IPS DF 6.9 (cell line): ENCODE data around the gene ZHX3.

Source experiments
- DNase-seq: peaks from one replicate; pipeline ENCODE4 v3.0.0-alpha.2; 2013; ENCODE audit warnings: low read depth, low spot score
- H3K27ac ChIP-seq: one replicate; pipeline ENCODE4 v1.5.1; 2013; ENCODE audit warnings: low read length, control low read depth
- H3K27me3 ChIP-seq: 2 replicates; pipeline ENCODE4 v1.6.1; 2013; ENCODE audit warnings: mild to moderate bottlenecking, low read length; ENCODE audit not compliant: control insufficient read depth, insufficient read depth
- H3K36me3 ChIP-seq: 2 replicates; pipeline ENCODE4 v1.6.1; 2013; ENCODE audit warnings: low read length; ENCODE audit not compliant: control insufficient read depth, insufficient read depth
- H3K4me1 ChIP-seq: 2 replicates; pipeline ENCODE4 v1.6.1; 2013; ENCODE audit warnings: low read length; ENCODE audit not compliant: control insufficient read depth, insufficient read depth
- H3K4me3 ChIP-seq: 2 replicates; pipeline ENCODE4 v1.5.1; 2013; ENCODE audit warnings: mild to moderate bottlenecking, low read length
- H3K9me3 ChIP-seq: 2 replicates; pipeline ENCODE4 v1.6.1; 2013; ENCODE audit warnings: low read length, inconsistent platforms; ENCODE audit not compliant: control insufficient read depth, insufficient read depth
- WGBS: extraction: QIAGEN DNeasy Blood & Tissue Kit; methylation state at CpG from one replicate; pipeline ENCODE4 v1.1.7; 2013; ENCODE audit warnings: mixed read lengths, missing lambda C conversion rate; ENCODE audit not compliant: insufficient read length, insufficient coverage; 5-methylcytosine and 5-hydroxymethylcytosine counted together

ZHX3 gene

GRCh38 chr20:41274152-41274551 is 43.4 kb downstream of the ZHX3 start:
- Histone ChIP-seq H3K36me3 (no peaks in the 10 kb centered on the region), H3K9me3 (no peaks in the 10 kb centered on the region), H3K27ac (no peak overlapping the region), H3K4me3 (no peak overlapping the region), H3K4me1 (no peaks in the 10 kb centered on the region), H3K27me3 (no peaks in the 10 kb centered on the region)
- no peak for DNase-seq
- WGBS: no CpG with 5 or more reads among the region's 5 CpGs

GRCh38 chr20:41273445-41273844 is 44.1 kb downstream of the ZHX3 start:
- H3K27me3 ChIP-seq: no peaks in the 10 kb centered on the region
- no peak overlapping the region for H3K27ac ChIP-seq
- H3K4me1 ChIP-seq: no peaks in the 10 kb centered on the region
- H3K36me3 ChIP-seq: no peaks in the 10 kb centered on the region
- DNase-seq: no peak
- H3K4me3 ChIP-seq: no peak overlapping the region
- H3K9me3 ChIP-seq: no peaks in the 10 kb centered on the region

GRCh38 chr20:41272339-41272738 is 45.2 kb downstream of the ZHX3 start:
- WGBS: no CpG with 5 or more reads among the region's 1 CpG
- H3K27ac ChIP-seq: no peak overlapping the region
- no peak for DNase-seq
- H3K27me3 ChIP-seq: no peaks in the 10 kb centered on the region
- no peaks in the 10 kb centered on the region for H3K4me1 ChIP-seq
- no peak overlapping the region for H3K4me3 ChIP-seq
- no peaks in the 10 kb centered on the region for H3K9me3 ChIP-seq
- H3K36me3 ChIP-seq: no peaks in the 10 kb centered on the region

- Histone ChIP-seq H3K4me1 (no peaks in the 10 kb centered on the region), H3K27me3 (no peaks in the 10 kb centered on the region), H3K4me3 (no peak overlapping the region), H3K36me3 (no peaks in the 10 kb centered on the region), H3K27ac (no peak overlapping the region), H3K9me3 (no peaks in the 10 kb centered on the region)
- no CpG with 5 or more reads among the region's 4 CpGs for WGBS
- no peak for DNase-seq
Observed at GRCh38 chr20:41268917-41269652, 48.4 kb downstream of the ZHX3 start.

- no peaks in the 10 kb centered on the region for H3K27me3 ChIP-seq
- DNase-seq: no peak
- no CpG with 5 or more reads among the region's 1 CpG for WGBS
- no peak overlapping the region for H3K27ac ChIP-seq
- no peaks in the 10 kb centered on the region for H3K9me3 ChIP-seq
- no peaks in the 10 kb centered on the region for H3K4me1 ChIP-seq
- no peaks in the 10 kb centered on the region for H3K36me3 ChIP-seq
- no peak overlapping the region for H3K4me3 ChIP-seq
Observed at GRCh38 chr20:41268402-41268801, 49.1 kb downstream of the ZHX3 start.

- Histone ChIP-seq H3K4me1 (no peaks in the 10 kb centered on the region), H3K27ac (no peak overlapping the region), H3K9me3 (no peaks in the 10 kb centered on the region), H3K4me3 (no peak overlapping the region), H3K36me3 (no peaks in the 10 kb centered on the region), H3K27me3 (no peaks in the 10 kb centered on the region)
- no CpG with 5 or more reads among the region's 2 CpGs for WGBS
- no peak for DNase-seq
Observed at GRCh38 chr20:41265938-41266337, 51.6 kb downstream of the ZHX3 start.

- H3K36me3 ChIP-seq: no peaks in the 10 kb centered on the region
- WGBS: no CpG with 5 or more reads among the region's 2 CpGs
- no peaks in the 10 kb centered on the region for H3K27me3 ChIP-seq
Observed at GRCh38 chr20:41264819-41265218, 52.7 kb downstream of the ZHX3 start.

GRCh38 chr20:41261790-41262717 is 55.5 kb downstream of the ZHX3 start:
- no CpG with 5 or more reads among the region's 2 CpGs for WGBS
- no peak for DNase-seq
- H3K27ac ChIP-seq: no peak overlapping the region

More at GRCh38 chr20:41264819-41265218, 52.7 kb downstream of the ZHX3 start:
- no peaks in the 10 kb centered on the region for H3K9me3 ChIP-seq
- H3K4me1 ChIP-seq: no peaks in the 10 kb centered on the region
- no peak for DNase-seq
- H3K4me3 ChIP-seq: no peak overlapping the region
- no peak overlapping the region for H3K27ac ChIP-seq

GRCh38 chr20:41261260-41261659 is 56.3 kb downstream of the ZHX3 start:
- no peak for DNase-seq
- H3K36me3 ChIP-seq: no peaks in the 10 kb centered on the region
- no peak overlapping the region for H3K4me3 ChIP-seq
- H3K27ac ChIP-seq: no peak overlapping the region
- no peaks in the 10 kb centered on the region for H3K9me3 ChIP-seq
- H3K4me1 ChIP-seq: no peaks in the 10 kb centered on the region
- no peaks in the 10 kb centered on the region for H3K27me3 ChIP-seq

More at GRCh38 chr20:41261790-41262717, 55.5 kb downstream of the ZHX3 start:
- Histone ChIP-seq H3K4me3 (no peak overlapping the region), H3K9me3 (no peaks in the 10 kb centered on the region), H3K4me1 (no peaks in the 10 kb centered on the region), H3K36me3 (no peaks in the 10 kb centered on the region), H3K27me3 (no peaks in the 10 kb centered on the region)

- H3K36me3 ChIP-seq: no peaks in the 10 kb centered on the region
- H3K9me3 ChIP-seq: no peaks in the 10 kb centered on the region
- no peaks in the 10 kb centered on the region for H3K27me3 ChIP-seq
- no peak for DNase-seq
- H3K27ac ChIP-seq: no peak overlapping the region
- H3K4me3 ChIP-seq: no peak overlapping the region
- no peaks in the 10 kb centered on the region for H3K4me1 ChIP-seq
- WGBS: no CpG with 5 or more reads among the region's 1 CpG
Observed at GRCh38 chr20:41260734-41261220, 56.8 kb downstream of the ZHX3 start.
